VCaP (cell line): ENCODE measurements around the gene CD36.

Experiments
- H3K27ac ChIP-seq: fragments of 450-650 bp; 2 replicates; pipeline ENCODE4 v1.5.1; 2017
- TF ChIP-seq, protein P1 (sequence below): fragments of 450-650 bp; conservative IDR thresholded peaks from 2 replicates; pipeline ENCODE4 v1.5.1; 2017; ENCODE audit warnings: mild to moderate bottlenecking, moderate library complexity

CD36 gene

DNA sequence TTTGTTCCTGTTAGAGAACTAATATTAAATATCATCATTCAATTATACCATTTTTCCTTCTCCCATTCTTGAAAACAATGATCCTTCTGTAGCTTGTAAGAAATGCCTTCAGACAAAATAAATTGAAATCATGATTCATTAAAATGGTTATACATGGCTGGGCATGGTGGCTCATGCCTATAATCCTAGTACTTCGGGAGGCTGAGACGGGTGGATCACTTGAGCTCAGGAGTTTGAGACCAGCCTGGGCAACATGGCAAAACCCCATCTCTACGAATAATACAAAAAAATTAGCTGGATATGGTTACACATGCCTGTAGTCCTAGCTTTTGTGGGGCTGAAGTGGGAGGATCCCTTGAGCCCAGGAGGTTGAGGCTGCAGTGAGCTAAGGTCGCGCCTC is 13.0 kb downstream of the CD36 start:
- TF ChIP-seq, protein P1, sequence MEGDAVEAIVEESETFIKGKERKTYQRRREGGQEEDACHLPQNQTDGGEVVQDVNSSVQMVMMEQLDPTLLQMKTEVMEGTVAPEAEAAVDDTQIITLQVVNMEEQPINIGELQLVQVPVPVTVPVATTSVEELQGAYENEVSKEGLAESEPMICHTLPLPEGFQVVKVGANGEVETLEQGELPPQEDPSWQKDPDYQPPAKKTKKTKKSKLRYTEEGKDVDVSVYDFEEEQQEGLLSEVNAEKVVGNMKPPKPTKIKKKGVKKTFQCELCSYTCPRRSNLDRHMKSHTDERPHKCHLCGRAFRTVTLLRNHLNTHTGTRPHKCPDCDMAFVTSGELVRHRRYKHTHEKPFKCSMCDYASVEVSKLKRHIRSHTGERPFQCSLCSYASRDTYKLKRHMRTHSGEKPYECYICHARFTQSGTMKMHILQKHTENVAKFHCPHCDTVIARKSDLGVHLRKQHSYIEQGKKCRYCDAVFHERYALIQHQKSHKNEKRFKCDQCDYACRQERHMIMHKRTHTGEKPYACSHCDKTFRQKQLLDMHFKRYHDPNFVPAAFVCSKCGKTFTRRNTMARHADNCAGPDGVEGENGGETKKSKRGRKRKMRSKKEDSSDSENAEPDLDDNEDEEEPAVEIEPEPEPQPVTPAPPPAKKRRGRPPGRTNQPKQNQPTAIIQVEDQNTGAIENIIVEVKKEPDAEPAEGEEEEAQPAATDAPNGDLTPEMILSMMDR: no peak

DNA sequence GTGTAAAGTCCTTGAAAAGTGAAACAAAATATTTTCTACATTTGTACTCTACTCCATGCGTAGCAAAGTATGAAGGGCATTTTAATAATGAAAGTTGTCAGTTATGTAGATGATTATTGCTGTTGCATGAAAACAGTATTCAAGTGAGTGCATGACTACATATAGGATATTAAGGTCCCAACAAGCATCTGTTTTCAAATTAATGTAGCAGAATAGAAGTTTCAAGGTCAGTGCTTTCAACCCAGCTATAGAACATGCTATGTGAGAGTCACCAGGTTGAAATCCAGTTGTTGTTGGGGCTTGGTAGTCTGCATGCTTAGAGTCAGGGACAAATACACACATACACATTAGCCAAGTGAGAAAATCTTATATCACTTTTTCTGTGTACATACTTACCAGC is 14.8 kb downstream of the CD36 start:
- TF ChIP-seq, protein P1: no peak
- H3K27ac ChIP-seq: no peak overlapping the region

More for the DNA sequence above, 13.0 kb downstream of the CD36 start:
- H3K27ac ChIP-seq: no peak overlapping the region

DNA sequence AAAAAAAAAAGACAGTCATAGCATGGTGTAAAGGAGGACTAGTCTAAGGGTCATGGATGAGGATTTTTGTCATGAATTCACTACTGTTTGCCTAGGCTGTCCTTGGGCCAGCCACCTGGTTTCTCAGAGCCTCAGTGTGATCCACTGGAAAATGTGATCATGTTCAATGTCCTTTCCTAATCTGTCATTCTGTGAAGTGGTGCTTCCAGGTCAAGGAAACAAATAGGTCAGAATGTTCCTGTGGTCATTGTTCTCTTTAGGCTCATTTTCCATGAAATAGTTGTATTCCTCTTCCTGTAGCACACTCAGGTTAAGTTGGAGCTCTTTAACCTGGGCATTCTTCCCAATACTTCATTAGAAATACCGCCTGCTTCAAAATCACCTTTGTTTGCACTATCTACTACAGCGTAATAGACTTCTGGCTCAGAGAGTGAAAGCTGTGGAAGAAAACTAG is 16.5 kb downstream of the CD36 start:
- H3K27ac ChIP-seq: no peak overlapping the region

DNA sequence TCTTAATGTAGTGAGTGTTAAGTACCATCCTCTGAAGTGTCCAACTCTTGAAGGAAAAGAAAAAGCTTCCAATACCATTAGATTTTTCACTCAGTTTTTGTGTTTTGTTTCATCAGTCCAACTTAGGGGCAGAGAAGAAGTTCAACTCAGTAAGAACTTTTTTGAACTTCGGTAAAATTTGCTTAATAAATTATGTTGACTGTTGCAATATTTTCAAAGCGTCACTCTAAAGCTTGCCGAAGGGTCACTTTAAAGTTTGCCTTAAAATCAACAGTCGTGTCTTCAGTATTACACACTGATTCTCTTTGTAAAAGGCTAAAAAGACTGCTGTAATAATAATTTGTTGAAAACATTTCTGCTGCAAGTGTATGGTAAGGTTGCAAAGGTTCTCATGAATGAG is 17.6 kb downstream of the CD36 start:
- TF ChIP-seq, protein P1: no peak

More for the DNA sequence above, 16.5 kb downstream of the CD36 start:
- TF ChIP-seq, protein P1: no peak

DNA sequence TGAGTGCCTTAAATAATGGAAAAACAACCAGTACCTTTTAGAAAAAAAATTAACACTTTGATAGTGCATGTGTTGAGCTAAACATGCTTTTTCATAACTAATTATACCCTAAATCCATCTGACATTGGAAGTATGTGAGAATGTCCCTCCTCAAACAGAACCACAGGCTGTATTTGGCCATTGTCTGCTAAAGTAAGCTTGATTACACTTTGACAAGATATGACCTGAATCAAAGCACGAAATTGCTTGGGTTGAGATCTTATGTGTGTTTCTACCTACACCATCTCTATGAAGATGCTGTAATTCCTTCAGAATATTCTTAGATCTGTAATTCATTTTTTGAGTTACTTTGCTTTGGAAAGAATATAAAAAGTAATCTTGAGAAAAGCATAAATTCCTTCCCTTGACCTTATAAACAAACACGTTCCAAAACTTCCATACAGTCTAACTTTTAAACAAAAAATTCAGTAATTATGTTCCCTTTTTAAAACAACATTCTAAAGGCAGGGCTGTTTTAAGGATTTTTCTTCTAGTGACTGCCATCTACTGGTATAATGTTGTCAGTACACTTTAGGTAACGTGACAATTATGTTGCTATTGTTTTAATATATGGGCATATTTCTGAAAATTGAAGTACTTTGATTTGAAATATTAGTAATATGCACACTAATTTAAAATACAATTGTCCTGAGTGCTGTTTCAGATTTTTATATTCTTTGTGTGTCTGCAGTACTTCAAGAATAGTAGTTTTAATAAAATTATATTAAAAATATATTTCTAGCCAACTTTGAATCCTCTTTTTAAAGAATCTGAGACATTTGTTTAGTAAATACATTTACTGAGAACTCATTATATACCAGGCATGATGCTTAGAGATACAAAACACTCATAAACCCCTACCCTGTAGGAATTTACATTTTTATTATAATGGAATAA is 20.9 kb downstream of the CD36 start:
- TF ChIP-seq, protein P1: peak; percentile 85
- peak overlapping the region; percentile 6; the same call in 1 of the 2 replicates for H3K27ac ChIP-seq

More for the DNA sequence above, 17.6 kb downstream of the CD36 start:
- no peak overlapping the region for H3K27ac ChIP-seq

DNA sequence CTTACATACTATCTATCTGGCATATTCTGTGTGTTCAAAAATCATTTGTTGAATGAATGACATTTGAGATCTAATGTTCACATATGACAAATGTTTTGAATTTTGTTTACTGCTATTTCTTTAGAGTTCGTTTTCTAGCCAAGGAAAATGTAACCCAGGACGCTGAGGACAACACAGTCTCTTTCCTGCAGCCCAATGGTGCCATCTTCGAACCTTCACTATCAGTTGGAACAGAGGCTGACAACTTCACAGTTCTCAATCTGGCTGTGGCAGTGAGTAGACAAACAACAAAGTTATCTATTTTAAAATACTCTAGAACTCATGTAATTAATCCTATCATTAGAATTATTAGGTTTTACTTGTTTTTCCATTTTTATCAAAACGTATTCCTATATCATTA is 22.5 kb downstream of the CD36 start:
- H3K27ac ChIP-seq: no peak overlapping the region
- TF ChIP-seq, protein P1: no peak

DNA sequence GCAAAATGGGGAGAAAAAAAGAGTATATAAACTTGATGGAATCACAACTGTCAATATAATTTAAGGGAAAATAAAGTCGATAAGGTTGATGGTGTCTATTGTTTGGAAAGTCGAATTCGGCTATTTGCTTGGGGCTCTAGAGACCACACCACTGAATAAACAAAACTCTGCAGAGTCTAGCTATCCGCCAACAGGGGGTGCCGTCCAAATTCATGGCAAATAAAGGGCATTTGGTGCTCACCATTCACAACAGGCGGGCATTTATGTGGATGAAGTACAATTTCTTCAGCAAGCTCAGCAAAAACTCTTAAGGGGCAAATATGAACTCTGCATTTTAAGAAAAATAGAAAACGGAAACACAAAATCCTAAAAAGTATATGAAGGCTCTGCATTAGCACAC is 23.3 kb downstream of the CD36 start:
- H3K27ac ChIP-seq: no peak overlapping the region
- TF ChIP-seq, protein P1: peak; percentile 24; the same call in 1 of the 2 replicates
